H1 (cell line): Measurements from ENCODE around the gene ALPI.

ENCODE experiments used
- SUZ12 ChIP-seq: fragments of 200-600 bp; sonication (generic); IDR thresholded peaks from 2 replicates; pipeline ENCODE4 v1.6.1; 2012; ENCODE audit warnings: mild to moderate bottlenecking, inconsistent platforms, low read length, moderate library complexity, mixed read lengths
- TF ChIP-seq, protein P1 (sequence below), 3 experiments: IDR thresholded peaks; 1 replicate in 2 of 3; 2 replicates in 1 of 3; pipeline versions ENCODE4 v1.5.1 to v1.6.1; 2011; ENCODE audit warnings: low read length in 3 of 3, mild to moderate bottlenecking in 3 of 3, inconsistent platforms in 2 of 3, low read depth in 1 of 3, moderate library complexity in 1 of 3; ENCODE audit not compliant: insufficient read depth in 1 of 3; ENCODE audit errors: control extremely low read depth in 1 of 3

DNA sequence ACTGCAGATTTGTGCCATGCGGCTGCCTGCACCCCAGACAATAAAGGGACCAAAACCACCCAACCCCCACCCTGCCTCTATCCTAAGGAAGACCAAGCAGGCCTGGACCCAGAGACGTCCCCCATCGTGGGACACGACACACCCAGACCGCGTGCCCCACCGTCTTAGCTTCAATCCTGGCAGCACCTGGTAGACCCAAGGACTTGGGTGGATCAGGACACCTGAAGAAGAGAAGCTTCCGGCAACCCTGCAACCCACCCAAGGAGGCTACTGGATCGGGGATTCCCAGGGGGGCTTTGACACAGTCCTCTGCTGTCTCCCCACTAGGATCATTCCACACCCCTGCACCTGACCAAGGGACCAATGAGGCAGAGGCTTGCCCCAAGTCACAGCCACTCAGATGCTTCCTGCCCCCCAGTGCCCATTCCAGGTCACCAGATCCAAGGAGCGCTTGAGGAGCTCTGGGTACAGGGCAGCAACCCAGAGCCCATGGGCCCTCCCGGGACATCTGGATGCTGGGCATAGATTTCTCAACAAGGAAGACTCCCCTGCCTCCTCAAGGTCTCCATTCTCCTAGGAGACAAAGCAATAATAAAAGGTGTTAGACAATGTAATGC is 3.6 kb downstream of the ALPI start:
- TF ChIP-seq SUZ12: no peak
- TF ChIP-seq, protein P1, sequence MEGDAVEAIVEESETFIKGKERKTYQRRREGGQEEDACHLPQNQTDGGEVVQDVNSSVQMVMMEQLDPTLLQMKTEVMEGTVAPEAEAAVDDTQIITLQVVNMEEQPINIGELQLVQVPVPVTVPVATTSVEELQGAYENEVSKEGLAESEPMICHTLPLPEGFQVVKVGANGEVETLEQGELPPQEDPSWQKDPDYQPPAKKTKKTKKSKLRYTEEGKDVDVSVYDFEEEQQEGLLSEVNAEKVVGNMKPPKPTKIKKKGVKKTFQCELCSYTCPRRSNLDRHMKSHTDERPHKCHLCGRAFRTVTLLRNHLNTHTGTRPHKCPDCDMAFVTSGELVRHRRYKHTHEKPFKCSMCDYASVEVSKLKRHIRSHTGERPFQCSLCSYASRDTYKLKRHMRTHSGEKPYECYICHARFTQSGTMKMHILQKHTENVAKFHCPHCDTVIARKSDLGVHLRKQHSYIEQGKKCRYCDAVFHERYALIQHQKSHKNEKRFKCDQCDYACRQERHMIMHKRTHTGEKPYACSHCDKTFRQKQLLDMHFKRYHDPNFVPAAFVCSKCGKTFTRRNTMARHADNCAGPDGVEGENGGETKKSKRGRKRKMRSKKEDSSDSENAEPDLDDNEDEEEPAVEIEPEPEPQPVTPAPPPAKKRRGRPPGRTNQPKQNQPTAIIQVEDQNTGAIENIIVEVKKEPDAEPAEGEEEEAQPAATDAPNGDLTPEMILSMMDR (IDR thresholded peaks at IDR 0.05; ENCODE audit: control extremely low read depth in 1 of 3, insufficient read depth in 1 of 3, low read depth in 1 of 3, low read length in 3 of 3): no peak
